HG03139 (cell line): ENCODE results near the gene DAW1.

ENCODE experiments used
- ATAC-seq: cut with Tn5 transposase; IDR thresholded peaks from one replicate; pipeline ENCODE4 v1.9.1; 2021; ENCODE audit not compliant: unreplicated experiment

The DAW1 gene

GRCh38 chr2:227861011-227861410 is 10.4 kb upstream of the DAW1 start:
- ATAC-seq: no peak

- no peak for ATAC-seq
These were observed 9.1 kb upstream of the DAW1 start for GRCh38 chr2:227862227-227862740.

GRCh38 chr2:227862741-227863588 is 8.5 kb upstream of the DAW1 start:
- ATAC-seq: no peak

GRCh38 chr2:227864161-227864756 is 7.2 kb upstream of the DAW1 start:
- ATAC-seq: no peak

GRCh38 chr2:227865291-227865690 is 6.1 kb upstream of the DAW1 start:
- ATAC-seq: no peak

- ATAC-seq: no peak
These were observed 4.0 kb upstream of the DAW1 start for GRCh38 chr2:227867386-227867785.

GRCh38 chr2:227870710-227871374 is 589 bp upstream of the DAW1 start:
- no peak for ATAC-seq

- ATAC-seq: no peak
These were observed 1.2 kb downstream of the DAW1 start for GRCh38 chr2:227872676-227873075.

- no peak for ATAC-seq
These were observed 4.9 kb downstream of the DAW1 start for GRCh38 chr2:227876300-227876801.

- no peak for ATAC-seq
These were observed 6.2 kb downstream of the DAW1 start for GRCh38 chr2:227877421-227878310.

- ATAC-seq: no peak
These were observed 9.0 kb downstream of the DAW1 start for GRCh38 chr2:227880460-227880859.

GRCh38 chr2:227881866-227882517 is 10.6 kb downstream of the DAW1 start:
- no peak for ATAC-seq

GRCh38 chr2:227884511-227884947 is 13.1 kb downstream of the DAW1 start:
- peak; percentile 90 for ATAC-seq

- no peak for ATAC-seq
These were observed 14.7 kb downstream of the DAW1 start for GRCh38 chr2:227886149-227886548.

- no peak for ATAC-seq
These were observed 16.9 kb downstream of the DAW1 start for GRCh38 chr2:227888289-227888688.

- ATAC-seq: no peak
These were observed 17.9 kb downstream of the DAW1 start for GRCh38 chr2:227889336-227889735.

- ATAC-seq: peak; percentile 77
These were observed 19.2 kb downstream of the DAW1 start for GRCh38 chr2:227890495-227891079.

GRCh38 chr2:227891673-227892072 is 20.2 kb downstream of the DAW1 start:
- ATAC-seq: no peak

- no peak for ATAC-seq
These were observed 31.9 kb downstream of the DAW1 start for GRCh38 chr2:227903381-227903780.

- no peak for ATAC-seq
These were observed 35.6 kb downstream of the DAW1 start for GRCh38 chr2:227906991-227907390.
